Measurements from ENCODE around the gene C1orf56.
A peak's percentile ranks its signal among the peaks of the same experiment; 100 is the strongest.

The C1orf56 gene, protein sequence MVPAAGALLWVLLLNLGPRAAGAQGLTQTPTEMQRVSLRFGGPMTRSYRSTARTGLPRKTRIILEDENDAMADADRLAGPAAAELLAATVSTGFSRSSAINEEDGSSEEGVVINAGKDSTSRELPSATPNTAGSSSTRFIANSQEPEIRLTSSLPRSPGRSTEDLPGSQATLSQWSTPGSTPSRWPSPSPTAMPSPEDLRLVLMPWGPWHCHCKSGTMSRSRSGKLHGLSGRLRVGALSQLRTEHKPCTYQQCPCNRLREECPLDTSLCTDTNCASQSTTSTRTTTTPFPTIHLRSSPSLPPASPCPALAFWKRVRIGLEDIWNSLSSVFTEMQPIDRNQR

GRCh38 chr1:151047591-151047924 lies at the start of gene C1orf56:
Gene C1orf56, plus strand, starts transcription at chr1:151047751. Its CDS starts 97 bp downstream, at chr1:151047848.
- no peak for DNase-seq (ENCODE audit: low read depth)

DNA sequence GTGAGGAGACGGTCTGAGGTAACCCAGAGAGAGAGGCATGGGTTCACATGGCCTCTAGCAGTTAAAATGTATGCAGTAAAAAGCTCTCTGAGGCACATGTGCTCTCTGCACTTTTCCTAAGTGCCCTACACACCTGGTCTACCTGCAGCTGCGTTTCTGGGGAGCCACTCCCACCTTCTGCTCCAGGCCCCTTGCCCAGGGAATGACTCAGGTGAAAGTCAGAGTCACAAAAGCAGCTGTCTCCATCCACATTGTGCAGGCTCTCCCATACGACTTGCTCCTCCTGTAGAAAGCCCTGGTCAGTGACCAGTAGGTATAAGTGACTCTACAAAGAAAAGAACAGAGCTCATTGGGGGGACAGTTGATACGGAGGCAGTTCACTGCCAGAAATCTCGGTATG lies 49.6 kb upstream of the C1orf56 start:
- DNase-seq (ENCODE audit: low read depth) = no peak

GRCh38 chr1:150999051-150999674 lies 48.4 kb upstream of the C1orf56 start:
- no peak for DNase-seq (ENCODE audit: low read depth)

DNA sequence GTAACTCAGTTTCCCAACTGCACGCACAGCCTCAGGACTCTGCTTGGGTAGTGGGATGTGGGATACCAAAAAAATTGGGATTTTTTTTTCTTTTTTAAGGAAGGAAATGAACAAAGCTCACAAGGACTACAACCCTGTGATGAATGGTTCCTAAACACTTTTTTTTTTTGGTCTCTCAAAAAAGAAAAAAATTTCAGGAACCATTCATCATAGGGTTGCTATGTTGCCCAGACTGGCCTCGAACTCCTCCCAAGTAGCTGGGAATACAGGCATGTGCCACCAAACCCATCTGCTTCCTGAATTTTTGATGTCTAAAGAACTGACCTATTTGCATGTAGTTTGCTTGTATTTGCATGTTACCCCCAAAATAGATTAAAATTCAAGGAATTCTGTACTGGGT lies 47.6 kb upstream of the C1orf56 start:
- DNase-seq (ENCODE audit: low read depth) = no peak

DNA sequence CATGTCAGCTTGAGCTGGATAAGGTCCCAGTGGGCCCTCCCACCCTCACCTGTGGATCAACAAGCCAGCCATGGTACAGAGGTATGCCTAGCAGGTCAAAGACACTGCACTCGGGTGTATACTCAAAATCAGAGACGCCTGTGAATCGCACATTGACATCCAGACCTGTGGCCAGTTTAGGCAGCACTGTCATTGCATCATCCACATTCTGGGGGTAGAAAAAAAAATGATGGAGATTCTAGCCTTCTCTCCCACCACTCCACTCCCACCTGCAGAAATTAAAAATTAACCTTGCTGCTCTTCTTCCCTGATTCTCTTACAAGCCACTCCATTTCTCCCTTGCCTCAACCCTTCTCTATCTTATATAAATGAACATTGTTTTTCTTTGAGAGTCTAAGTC lies 47.1 kb upstream of the C1orf56 start:
- DNase-seq (ENCODE audit: low read depth) = no peak

GRCh38 chr1:151001602-151002001 lies 45.9 kb upstream of the C1orf56 start:
- no peak for DNase-seq (ENCODE audit: low read depth)

GRCh38 chr1:151002051-151002450 lies 45.5 kb upstream of the C1orf56 start:
- DNase-seq (ENCODE audit: low read depth) = no peak

- no peak for DNase-seq (ENCODE audit: low read depth)
Observed at GRCh38 chr1:151002611-151003010, 44.9 kb upstream of the C1orf56 start.

DNA sequence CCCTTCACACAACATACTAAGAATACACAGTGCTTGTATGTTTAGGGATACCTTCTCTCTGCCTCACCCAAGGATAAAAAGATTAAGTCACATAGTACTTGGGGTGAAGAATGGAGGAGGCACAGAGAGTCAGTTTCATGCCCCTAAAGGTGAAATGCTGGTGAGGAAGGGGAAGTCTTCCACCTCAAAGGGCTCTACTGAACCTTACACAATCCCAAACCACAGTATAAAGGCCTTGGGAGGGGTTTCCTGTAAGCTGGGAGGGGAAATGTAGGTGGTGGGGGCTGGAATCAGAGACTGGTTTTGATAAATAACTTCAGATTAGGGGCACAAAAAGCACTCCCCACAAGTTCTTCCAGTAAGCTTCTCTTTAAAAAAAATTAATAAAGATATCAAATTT lies 44.4 kb upstream of the C1orf56 start:
- no peak for DNase-seq (ENCODE audit: low read depth)

DNA sequence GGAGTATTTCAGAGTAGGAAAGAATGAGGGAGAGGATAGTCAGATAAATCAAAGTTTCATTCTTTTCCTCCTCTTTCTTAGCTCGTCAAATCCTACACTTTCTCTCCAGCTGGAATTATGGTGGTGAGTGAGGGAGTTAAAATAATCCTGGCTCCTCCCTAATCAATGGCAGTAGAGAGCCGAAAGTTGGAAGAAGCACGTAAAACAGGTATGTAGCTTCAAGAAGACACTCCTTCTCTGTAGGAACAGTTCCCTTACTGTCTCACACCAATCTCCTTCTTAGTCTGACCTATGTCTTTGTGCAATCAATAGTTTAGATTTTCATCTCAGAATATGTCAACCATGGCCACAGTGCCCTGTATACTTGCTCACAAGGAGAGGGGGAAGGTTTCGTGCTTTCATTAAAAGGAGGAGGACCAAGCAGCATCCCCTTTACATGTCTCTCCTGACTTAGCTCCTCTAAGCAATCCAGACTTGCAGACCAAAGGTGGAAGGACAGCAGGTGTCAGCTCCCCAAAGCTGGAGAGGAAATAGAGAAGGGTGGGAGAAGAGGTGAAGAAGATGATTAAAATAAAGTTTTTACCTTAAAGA lies 41.7 kb upstream of the C1orf56 start:
- DNase-seq (ENCODE audit: low read depth) = no peak

DNA sequence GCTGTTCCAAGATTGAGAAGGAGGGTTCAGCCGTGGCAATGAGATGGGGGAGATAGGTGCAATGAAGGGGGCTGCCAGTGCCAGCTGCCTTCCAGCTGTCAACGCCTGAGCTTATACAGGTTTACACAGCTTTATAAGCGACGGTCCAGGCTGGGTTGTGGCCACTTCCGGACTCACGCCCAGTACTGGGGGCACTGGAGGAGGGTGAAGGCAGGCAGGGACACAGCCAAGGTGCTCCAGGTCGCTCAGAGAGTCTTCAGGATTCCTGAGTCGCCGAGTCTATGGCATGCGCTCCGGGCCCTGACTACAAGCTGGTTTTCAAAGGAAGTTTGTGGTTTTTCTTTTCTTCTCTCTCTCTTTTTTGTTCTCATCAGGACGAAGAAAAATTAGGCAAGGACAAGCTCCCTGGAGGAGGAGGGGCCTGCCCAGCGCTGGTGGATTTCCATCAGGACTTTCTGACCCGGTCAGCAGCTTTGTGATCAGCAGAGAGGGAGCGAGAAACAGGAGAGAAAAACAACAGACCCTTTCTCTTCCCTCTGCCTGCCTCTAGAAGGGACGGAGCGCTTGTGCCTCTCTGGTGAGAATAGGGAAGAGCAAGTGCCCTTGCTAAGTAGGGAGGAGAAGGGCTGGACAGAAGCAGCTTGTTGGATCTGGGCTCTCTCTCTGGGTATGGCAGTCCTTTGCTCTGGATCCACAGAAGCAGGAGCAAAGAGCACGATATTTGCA lies 41.1 kb upstream of the C1orf56 start, which contains the start of gene MINDY1:
TSS of gene MINDY1 (minus strand) at position 576 of the 726 bp plus-strand sequence. CDS start 4,285 bp downstream, outside the sequence.
- no peak for DNase-seq (ENCODE audit: low read depth)

GRCh38 chr1:151007853-151008243 lies 39.7 kb upstream of the C1orf56 start:
- no peak for DNase-seq (ENCODE audit: low read depth)

GRCh38 chr1:151008244-151009205 lies 39.0 kb upstream of the C1orf56 start, which contains the start of gene PRUNE1:
Gene PRUNE1, plus strand, starts transcription at chr1:151008449. Its CDS starts 184 bp downstream, at chr1:151008633.
- DNase-seq (ENCODE audit: low read depth) = peak; percentile 93

GRCh38 chr1:151009206-151009587 lies 38.4 kb upstream of the C1orf56 start:
- DNase-seq (ENCODE audit: low read depth) = no peak

DNA sequence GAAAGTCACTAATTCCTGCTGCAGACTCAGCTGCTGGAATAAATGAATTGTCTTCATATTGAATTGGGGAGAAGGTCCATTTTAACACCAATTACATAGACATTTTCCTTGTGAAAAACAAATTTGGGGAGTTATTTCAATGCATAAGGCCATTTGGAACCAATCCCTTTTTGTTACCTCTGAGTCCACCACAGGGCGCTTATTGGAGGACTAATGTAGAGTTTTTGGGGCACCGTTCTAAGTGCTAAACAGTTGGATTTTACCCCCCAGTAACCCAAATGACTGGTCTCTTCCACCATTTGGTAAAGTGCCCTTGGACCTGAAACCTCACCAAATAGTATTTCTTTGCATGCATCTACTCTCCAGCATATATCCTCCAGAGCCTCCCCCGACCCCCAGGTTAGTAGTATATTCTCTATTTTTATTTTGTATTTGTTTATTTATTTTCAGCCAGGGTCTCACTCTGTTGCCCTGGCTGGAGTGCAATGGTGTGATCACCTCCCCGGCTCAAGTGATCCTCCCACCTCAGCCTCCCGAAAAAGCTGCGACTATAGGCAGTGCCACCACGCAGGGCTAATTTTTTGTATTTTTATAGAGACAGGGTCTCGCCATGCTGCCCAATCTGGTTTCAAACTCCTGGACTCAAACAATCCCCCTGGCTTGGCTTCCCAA lies 37.7 kb upstream of the C1orf56 start:
- DNase-seq (ENCODE audit: low read depth) = no peak

- no peak for DNase-seq (ENCODE audit: low read depth)
Observed at GRCh38 chr1:151010346-151010726, 37.2 kb upstream of the C1orf56 start.

DNA sequence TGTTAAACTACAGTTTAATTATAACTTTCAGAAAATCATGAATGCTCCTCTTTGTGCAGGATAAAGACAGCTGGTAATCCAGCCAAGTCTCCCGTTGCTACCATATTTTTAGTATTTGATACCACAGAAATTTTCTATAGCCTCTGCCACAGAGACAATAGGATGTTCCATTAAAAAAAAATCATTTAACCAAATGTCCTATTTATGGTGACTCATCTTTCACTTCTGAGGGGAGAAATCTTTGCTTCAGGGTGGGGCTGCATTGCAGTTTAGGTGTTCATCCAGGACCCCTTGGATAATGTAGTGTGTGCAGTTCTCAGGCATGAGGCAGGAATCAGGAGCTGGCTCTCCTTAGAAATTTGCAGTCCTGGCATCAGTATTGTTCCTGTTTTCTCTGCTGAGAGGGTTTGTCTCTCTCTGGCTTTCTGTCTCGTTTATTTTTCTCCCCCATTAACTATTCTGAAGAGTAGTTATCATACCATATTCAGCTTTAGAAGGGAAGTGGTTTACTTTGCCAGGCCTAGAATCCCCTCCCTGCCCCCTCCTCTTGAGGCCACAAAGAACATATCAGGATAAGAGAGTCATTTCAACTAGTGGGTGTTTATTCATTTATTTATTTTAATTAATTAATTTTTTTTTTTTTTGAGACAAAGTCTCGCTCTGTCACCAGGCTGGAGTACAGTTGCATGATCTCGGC lies 36.2 kb upstream of the C1orf56 start:
- DNase-seq (ENCODE audit: low read depth) = no peak

DNA sequence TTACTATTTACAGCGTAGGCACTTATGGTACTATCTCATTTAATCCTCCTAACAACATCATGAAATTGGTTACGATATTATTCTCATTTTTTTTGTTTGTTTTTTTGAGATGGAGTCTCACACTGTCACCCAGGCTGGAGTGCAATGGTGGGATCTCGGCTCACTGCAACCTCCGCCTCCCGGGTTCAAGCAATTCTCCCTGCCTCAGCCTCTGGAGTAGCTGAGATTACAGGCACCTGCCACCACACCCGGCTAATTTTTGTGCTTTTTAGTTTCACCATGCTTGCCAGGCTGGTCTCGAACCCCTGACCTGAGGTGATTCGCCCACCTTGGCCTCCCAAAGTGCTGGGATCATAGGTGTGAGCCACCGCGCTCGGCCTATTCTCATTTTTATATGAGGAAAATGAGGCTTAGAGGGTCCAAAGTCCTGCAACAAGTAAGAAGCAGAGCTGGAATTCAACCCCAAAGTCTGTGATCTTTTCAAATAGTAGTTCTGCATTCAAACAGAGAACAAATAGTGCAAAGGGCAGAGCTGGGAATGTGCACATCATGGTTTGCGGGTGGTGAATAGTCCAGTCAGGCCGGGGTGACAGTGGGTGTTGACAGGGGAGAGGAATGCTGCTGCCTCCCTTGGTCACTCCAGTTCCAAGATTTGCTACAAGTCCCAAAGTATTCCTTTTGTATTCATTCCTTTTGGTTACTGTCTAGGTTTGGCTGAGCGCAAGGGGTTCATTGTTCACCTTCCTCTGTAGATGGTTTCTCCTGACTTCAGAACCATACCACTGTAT lies 34.7 kb upstream of the C1orf56 start:
- DNase-seq (ENCODE audit: low read depth) = no peak

DNA sequence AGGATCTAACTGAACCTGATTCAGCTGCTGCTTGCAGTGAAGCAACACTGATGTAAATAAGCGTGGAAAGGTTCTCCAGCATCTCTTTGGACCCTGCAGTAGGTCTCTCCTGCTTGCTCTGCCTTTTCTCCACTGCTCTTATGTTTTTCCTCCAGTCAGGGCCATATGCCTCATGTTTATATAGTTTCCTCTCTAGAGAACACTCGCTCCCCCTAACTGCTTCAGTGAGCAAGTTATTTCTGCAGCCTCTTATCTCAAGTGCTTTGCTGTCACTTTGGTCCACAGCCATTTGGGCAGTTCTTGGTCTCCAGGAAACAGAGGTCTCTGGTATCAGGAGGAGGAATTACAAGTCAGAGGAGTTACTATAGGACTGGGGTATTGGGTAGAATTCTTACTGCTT lies 34.0 kb upstream of the C1orf56 start:
- DNase-seq (ENCODE audit: low read depth) = no peak

Measured in stimulated activated CD8-positive, alpha-beta memory T cell treated with anti-CD3 and anti-CD28 coated beads, Interleukin-4, amount 100 ng/mL, for 24 hours (primary cell).